Erythroblast (primary cell): ENCODE measurements around the gene ODR4.

Experiments used
- GATA1 ChIP-seq: IDR thresholded peaks from 2 replicates; pipeline ENCODE4 v1.6.1; 2011; ENCODE audit warnings: low read depth, mild to moderate bottlenecking, control low read depth, low read length, moderate library complexity
- POLR2A ChIP-seq: IDR thresholded peaks from 2 replicates; pipeline ENCODE4 v1.6.1; 2011; ENCODE audit warnings: mild to moderate bottlenecking, low read length

DNA sequence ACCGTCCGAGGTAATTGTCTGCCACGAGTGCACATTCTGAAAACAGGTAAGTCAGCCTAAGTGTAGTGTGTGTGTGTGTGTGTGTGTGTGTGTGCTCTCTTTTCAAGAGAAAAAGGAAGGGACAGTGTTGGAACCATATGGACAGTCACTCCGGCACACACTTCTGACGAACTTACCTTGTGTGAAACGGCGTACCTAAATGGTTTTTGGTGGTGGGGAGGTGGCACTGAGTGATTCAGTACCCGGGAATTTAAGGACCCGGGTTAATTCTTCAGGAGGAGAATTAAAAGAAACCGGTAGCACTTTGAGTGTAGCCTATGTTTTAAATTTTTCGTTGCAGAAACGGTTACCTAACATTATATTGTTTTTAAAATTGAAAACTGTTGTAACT, 286 bp downstream of the ODR4 start:
- no peak for TF ChIP-seq POLR2A
- TF ChIP-seq GATA1, result no peak
